NCI-H774 (cell line): ENCODE results near the gene RAB12.
"Not testable (repeated sequence)": the region's sequence is repeated elsewhere in the genome, so short reads cannot be mapped to it uniquely, and the experiment has no call there.

Source experiments
- DNase-seq: peaks from one replicate; lab custom pipeline; 2025; lab: John Stamatoyannopoulos, UW

Gene RAB12

GRCh38 chr18:8647359-8647758, 38.1 kb downstream of the RAB12 start:
- not testable (repeated sequence) for DNase-seq

- not testable (repeated sequence) for DNase-seq
These were observed 42.4 kb downstream of the RAB12 start for GRCh38 chr18:8651478-8652261.

GRCh38 chr18:8654503-8655451, 45.5 kb downstream of the RAB12 start:
- no peak for DNase-seq

- DNase-seq, result no peak
These were observed 47.0 kb downstream of the RAB12 start for GRCh38 chr18:8656232-8656631.

GRCh38 chr18:8657050-8657820, 48.0 kb downstream of the RAB12 start:
- DNase-seq, result no peak

GRCh38 chr18:8657873-8658470, 48.7 kb downstream of the RAB12 start:
- no peak for DNase-seq

- DNase-seq, result no peak
These were observed 49.7 kb downstream of the RAB12 start for GRCh38 chr18:8658858-8659485.

- DNase-seq, result no peak
These were observed 50.5 kb downstream of the RAB12 start for GRCh38 chr18:8659609-8660242.

- DNase-seq, result no peak
These were observed 51.1 kb downstream of the RAB12 start for GRCh38 chr18:8660316-8660715.

- peak; percentile 94 for DNase-seq
These were observed 52.7 kb downstream of the RAB12 start for GRCh38 chr18:8661754-8662559.

- peak; percentile 87 for DNase-seq
These were observed 53.5 kb downstream of the RAB12 start for GRCh38 chr18:8662560-8663255.

GRCh38 chr18:8667846-8668245, 58.6 kb downstream of the RAB12 start:
- no peak for DNase-seq

GRCh38 chr18:8668381-8668780, 59.1 kb downstream of the RAB12 start:
- no peak for DNase-seq

GRCh38 chr18:8669571-8669970, 60.3 kb downstream of the RAB12 start:
- no peak for DNase-seq

GRCh38 chr18:8673256-8674209, 64.3 kb downstream of the RAB12 start:
- peak; percentile 65 for DNase-seq

- no peak for DNase-seq
These were observed 65.8 kb downstream of the RAB12 start for GRCh38 chr18:8675057-8675456.

GRCh38 chr18:8681196-8681595, 72.0 kb downstream of the RAB12 start:
- no peak for DNase-seq

- DNase-seq, result no peak
These were observed 75.3 kb downstream of the RAB12 start for GRCh38 chr18:8684577-8684976.
